PFSK-1 (cell line): Measurements from ENCODE around the gene CNTNAP2.

Experiments
- FOXP2 ChIP-seq: optimal IDR thresholded peaks from 2 replicates; pipeline ENCODE3; 2011; ENCODE audit warnings: borderline replicate concordance, control low read depth, inconsistent platforms; ENCODE audit not compliant: insufficient read depth; ENCODE audit errors: extremely low read length, extremely low read depth
- POLR2AphosphoS5 ChIP-seq: IDR thresholded peaks from 2 replicates; pipeline ENCODE4 v1.6.1; 2012; ENCODE audit warnings: low read depth, mild to moderate bottlenecking, control low read depth, low read length, moderate library complexity
- SIN3A ChIP-seq: IDR thresholded peaks from 2 replicates; pipeline ENCODE4 v1.6.1; 2012; ENCODE audit warnings: mild to moderate bottlenecking, low read length, moderate library complexity, borderline replicate concordance; ENCODE audit not compliant: insufficient read depth
- TAF1 ChIP-seq: IDR thresholded peaks from 2 replicates; pipeline ENCODE4 v1.6.1; 2012; ENCODE audit warnings: low read length, control low read depth, borderline replicate concordance; ENCODE audit not compliant: insufficient read depth
- TF ChIP-seq, protein P1 (sequence below), 2 experiments: IDR thresholded peaks; 2 replicates each; pipeline versions ENCODE4 v1.6.1 to v1.8.0; 2011 to 2012; ENCODE audit warnings: low read depth in 2 of 2, low read length in 2 of 2, control low read depth in 1 of 2, inconsistent platforms in 1 of 2, mild to moderate bottlenecking in 1 of 2, moderate library complexity in 1 of 2; ENCODE audit not compliant: insufficient read depth in 1 of 2

CNTNAP2 gene

GRCh38 chr7:146331369-146331768 is 214.8 kb downstream of the CNTNAP2 start:
- no peak for TF ChIP-seq TAF1
- TF ChIP-seq, protein P1, sequence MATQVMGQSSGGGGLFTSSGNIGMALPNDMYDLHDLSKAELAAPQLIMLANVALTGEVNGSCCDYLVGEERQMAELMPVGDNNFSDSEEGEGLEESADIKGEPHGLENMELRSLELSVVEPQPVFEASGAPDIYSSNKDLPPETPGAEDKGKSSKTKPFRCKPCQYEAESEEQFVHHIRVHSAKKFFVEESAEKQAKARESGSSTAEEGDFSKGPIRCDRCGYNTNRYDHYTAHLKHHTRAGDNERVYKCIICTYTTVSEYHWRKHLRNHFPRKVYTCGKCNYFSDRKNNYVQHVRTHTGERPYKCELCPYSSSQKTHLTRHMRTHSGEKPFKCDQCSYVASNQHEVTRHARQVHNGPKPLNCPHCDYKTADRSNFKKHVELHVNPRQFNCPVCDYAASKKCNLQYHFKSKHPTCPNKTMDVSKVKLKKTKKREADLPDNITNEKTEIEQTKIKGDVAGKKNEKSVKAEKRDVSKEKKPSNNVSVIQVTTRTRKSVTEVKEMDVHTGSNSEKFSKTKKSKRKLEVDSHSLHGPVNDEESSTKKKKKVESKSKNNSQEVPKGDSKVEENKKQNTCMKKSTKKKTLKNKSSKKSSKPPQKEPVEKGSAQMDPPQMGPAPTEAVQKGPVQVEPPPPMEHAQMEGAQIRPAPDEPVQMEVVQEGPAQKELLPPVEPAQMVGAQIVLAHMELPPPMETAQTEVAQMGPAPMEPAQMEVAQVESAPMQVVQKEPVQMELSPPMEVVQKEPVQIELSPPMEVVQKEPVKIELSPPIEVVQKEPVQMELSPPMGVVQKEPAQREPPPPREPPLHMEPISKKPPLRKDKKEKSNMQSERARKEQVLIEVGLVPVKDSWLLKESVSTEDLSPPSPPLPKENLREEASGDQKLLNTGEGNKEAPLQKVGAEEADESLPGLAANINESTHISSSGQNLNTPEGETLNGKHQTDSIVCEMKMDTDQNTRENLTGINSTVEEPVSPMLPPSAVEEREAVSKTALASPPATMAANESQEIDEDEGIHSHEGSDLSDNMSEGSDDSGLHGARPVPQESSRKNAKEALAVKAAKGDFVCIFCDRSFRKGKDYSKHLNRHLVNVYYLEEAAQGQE (IDR thresholded peaks at IDR 0.05; ENCODE audit: insufficient read depth in 1 of 2, low read depth in 2 of 2, low read length in 2 of 2) = no peak
- no peak for TF ChIP-seq SIN3A
- TF ChIP-seq POLR2AphosphoS5 = no peak
- TF ChIP-seq FOXP2 = no peak

DNA sequence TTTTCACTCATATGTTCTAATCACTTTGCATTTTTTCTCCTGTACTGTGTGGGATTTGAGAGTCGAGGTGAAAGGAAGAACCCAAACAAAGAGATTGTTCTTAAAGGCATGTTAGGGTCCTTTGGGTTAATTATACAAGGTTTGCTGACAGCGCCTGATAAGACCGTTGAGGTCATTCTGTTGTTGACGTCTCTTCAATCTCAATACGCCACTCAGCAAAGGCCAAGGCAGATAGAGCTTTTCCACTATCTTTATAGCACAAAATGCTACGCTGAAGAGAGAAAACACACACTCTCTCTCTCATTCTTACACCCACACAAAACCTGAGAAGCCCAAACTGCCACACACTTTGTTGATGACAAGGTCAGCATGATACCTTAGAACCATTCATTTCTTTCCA is 228.7 kb downstream of the CNTNAP2 start:
- TF ChIP-seq SIN3A = no peak
- TF ChIP-seq FOXP2 = no peak
- TF ChIP-seq TAF1 = no peak
- TF ChIP-seq, protein P1 (IDR thresholded peaks at IDR 0.05; ENCODE audit: insufficient read depth in 1 of 2, low read depth in 2 of 2, low read length in 2 of 2) = no peak
- no peak for TF ChIP-seq POLR2AphosphoS5

DNA sequence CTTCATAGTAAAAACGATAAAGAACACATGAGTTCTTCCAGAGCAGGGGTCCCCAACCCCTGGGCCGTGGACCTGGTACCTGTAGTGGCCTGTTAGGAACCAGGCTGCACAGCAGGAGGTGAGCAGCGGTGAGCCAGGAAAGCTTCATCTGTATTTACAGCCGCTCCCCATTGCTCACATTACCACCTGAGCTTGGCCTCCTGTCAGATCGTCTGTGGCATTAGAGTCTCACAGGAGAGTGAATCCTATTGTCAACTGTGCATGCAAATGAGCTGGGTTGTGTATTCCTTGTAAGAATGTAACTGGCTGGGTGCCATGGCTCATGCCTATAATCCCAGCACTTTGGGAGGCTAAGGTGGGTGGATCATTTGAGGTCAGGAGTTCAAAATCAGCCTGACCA is 229.5 kb downstream of the CNTNAP2 start:
- TF ChIP-seq FOXP2 (no peak), POLR2AphosphoS5 (no peak), SIN3A (no peak), TAF1 (no peak)
- TF ChIP-seq, protein P1 (IDR thresholded peaks at IDR 0.05; ENCODE audit: insufficient read depth in 1 of 2, low read depth in 2 of 2, low read length in 2 of 2) = no peak

DNA sequence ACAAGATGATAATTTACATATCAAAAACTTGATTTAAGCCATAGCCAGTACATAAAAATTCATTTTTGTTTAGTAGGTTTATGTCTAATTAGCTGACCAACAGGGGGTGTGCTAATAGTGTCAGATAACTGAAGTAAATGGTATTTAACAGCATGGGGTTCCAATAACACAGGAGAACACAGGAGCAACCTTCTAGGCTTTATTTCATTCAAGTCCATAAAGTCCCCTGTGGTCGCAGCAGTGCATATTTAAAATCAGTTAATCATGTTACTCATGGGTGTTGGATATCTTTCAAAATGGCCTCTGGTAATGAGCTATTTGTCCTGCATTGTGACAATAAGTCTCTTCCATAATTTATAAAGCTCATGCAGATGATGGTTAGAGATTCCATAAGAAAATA is 238.6 kb downstream of the CNTNAP2 start:
- TF ChIP-seq FOXP2 (no peak), TAF1 (no peak), POLR2AphosphoS5 (no peak)

DNA sequence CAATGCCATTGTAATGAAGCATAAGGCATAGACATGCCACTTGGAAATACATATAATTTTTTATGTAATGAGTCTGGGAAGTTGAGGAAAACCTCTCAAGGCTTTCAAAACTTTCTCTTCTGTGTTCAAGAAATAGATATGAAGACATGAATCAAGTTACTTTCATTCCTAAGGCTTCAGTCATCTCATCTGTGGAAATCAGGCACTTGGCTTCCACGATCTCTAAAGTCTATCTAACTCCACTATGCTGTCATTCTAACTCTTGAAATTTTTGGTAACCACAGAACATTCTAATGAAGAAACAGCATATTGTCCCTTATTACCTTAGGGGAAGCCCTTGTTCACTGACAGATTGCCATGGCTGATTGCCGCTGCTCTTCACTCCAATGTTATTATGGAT is 242.6 kb downstream of the CNTNAP2 start:
- TF ChIP-seq POLR2AphosphoS5 = no peak
- TF ChIP-seq, protein P1 (IDR thresholded peaks at IDR 0.05; ENCODE audit: insufficient read depth in 1 of 2, low read depth in 2 of 2, low read length in 2 of 2) = no peak
- TF ChIP-seq TAF1 = no peak
- TF ChIP-seq SIN3A = no peak
- TF ChIP-seq FOXP2 = no peak
